ENCODE data around the gene TIGD7. TPM values are rescaled to one million over a fixed set of nuclear protein-coding genes. Genes with fewer than 3 reads are reported as not detected.

Gene TIGD7
- total RNA-seq, 1 experiment from 2014 or later = 4.2 TPM

- peaks cover 26% of the 10 kb centered on the region for H3K27me3 Mint-ChIP-seq (ENCODE audit: low read depth)
- Histone ChIP-seq H4K20me1 (ENCODE audit: control insufficient read depth, insufficient read depth, insufficient read length) (no peaks in the 10 kb centered on the region), H3K23ac (ENCODE audit: insufficient read length, low read depth, low read length) (no peak overlapping the region), H3K27ac (ENCODE audit: insufficient read length, low read depth, low read length) (no peak overlapping the region), H3K9me3 (ENCODE audit: control insufficient read depth, low read depth, low read length) (peaks cover 88% of the 10 kb centered on the region), H2BK12ac (ENCODE audit: insufficient read length, low read depth, low read length) (no peak overlapping the region), H3K27me3 (ENCODE audit: insufficient read depth, low read length) (no peaks in the 10 kb centered on the region), H3K18ac (ENCODE audit: insufficient read length, low read depth, low read length) (no peak overlapping the region), H3K4ac (ENCODE audit: low read depth, low read length) (no peak overlapping the region), H2BK20ac (ENCODE audit: low read depth, low read length, poor library complexity, severe bottlenecking) (no peak overlapping the region), H3T11ph (ENCODE audit: low read length) (no peak overlapping the region), H3K79me1 (ENCODE audit: insufficient read depth, low read depth, low read length, poor library complexity, severe bottlenecking) (no peaks in the 10 kb centered on the region), H3K9ac (ENCODE audit: extremely low read depth, insufficient read length, low read length) (no peak overlapping the region), H4K8ac (replicated peaks; ENCODE audit: insufficient read length, low read depth, low read length) (no peak overlapping the region), H3K23me2 (ENCODE audit: insufficient read length, low read depth, low read length, poor library complexity, severe bottlenecking) (no peaks in the 10 kb centered on the region), H4K5ac (ENCODE audit: insufficient read length, low read depth, low read length) (no peak overlapping the region), H4K91ac (ENCODE audit: insufficient read length, low read depth, low read length) (no peak overlapping the region), H2BK15ac (ENCODE audit: low read depth, low read length) (no peak overlapping the region), H3K4me2 (ENCODE audit: insufficient read depth, insufficient read length, low read length) (no peak overlapping the region), H2BK5ac (ENCODE audit: insufficient read length, low read length) (no peak overlapping the region), H3K79me2 (ENCODE audit: insufficient read depth, low read length) (no peaks in the 10 kb centered on the region), H3K14ac (ENCODE audit: insufficient read depth, low read length) (no peak overlapping the region), H2BK120ac (ENCODE audit: low read depth, low read length, poor library complexity, severe bottlenecking) (no peak overlapping the region), H2AK5ac (ENCODE audit: insufficient read length, low read length) (no peak overlapping the region), H3K4me1 (ENCODE audit: insufficient read depth, low read length) (no peaks in the 10 kb centered on the region), H2AFZ (ENCODE audit: low read length) (no peak overlapping the region), H3K56ac (ENCODE audit: insufficient read length, low read depth, low read length) (no peak overlapping the region)
- DNase-seq = no peak
- H3K9me3 Mint-ChIP-seq = peaks cover 94 to 96% of the 10 kb centered on the region in 2 experiments
- H3K36me3 Mint-ChIP-seq (ENCODE audit: insufficient read depth in 1 of 3, low read depth in 3 of 3) = peaks cover 74 to 81% (median 79%) of the 10 kb centered on the region in 3 experiments
- H3K4me1 Mint-ChIP-seq = no peaks in the 10 kb centered on the region
- no peak overlapping the region for H3K4me3 Mint-ChIP-seq
- no peak overlapping the region for H3K27ac Mint-ChIP-seq
- TF ChIP-seq CTCF (conservative IDR thresholded peaks at IDR 0.05) = no peak
- no CpG with 5 or more reads among the region's 3 CpGs for WGBS (ENCODE audit: extremely low coverage, insufficient read length, low lambda C conversion rate)
Measured at GRCh38 chr16:3317315-3317999, 12.2 kb upstream of the TIGD7 start.

Measured in H9 (cell line).